Esophagus mucosa (tissue), 1 donor: ENCODE measurements around the gene WDR83. TPM values are rescaled to one million over a fixed set of nuclear protein-coding genes. Genes with fewer than 3 reads are reported as not detected.
"Not testable (repeated sequence)": the region's sequence is repeated elsewhere in the genome, so short reads cannot be mapped to it uniquely, and the experiment has no call there.

Experiments
- ATAC-seq: fragments of 200-7000 bp; cut with Tn5 transposase; one replicate; pipeline ENCODE4 v1.9.1; 2020
- total RNA-seq: library from RNA; stranded (reverse); gene quantifications from one replicate; pipeline ENCODE4 v1.2.4, GENCODE V29; 2023
- donor health status: DM: yes; HTN: yes; CAD: no.

The WDR83 gene
- total RNA-seq, 1 donor from 2014 or later, result 4.0 TPM

- ATAC-seq, result peak; percentile 30
Observed at GRCh38 chr19:12656899-12657571, 9.6 kb upstream of the WDR83 start.

- no peak for ATAC-seq
Observed at GRCh38 chr19:12657966-12658365, 8.6 kb upstream of the WDR83 start.

- no peak for ATAC-seq
Observed at GRCh38 chr19:12660980-12661379, 5.6 kb upstream of the WDR83 start.

- no peak for ATAC-seq
Observed at GRCh38 chr19:12664406-12665280, 2.0 kb upstream of the WDR83 start.

GRCh38 chr19:12665281-12665573, 1.4 kb upstream of the WDR83 start:
- ATAC-seq, result no peak

GRCh38 chr19:12665671-12666264, 839 bp upstream of the WDR83 start:
- peak; percentile 4 for ATAC-seq

GRCh38 chr19:12667731-12668302, 1.2 kb downstream of the WDR83 start:
- ATAC-seq, result no peak

- no peak for ATAC-seq
Observed at GRCh38 chr19:12668346-12668745, 1.7 kb downstream of the WDR83 start.

GRCh38 chr19:12668932-12669269, 2.3 kb downstream of the WDR83 start:
- ATAC-seq, result peak; percentile 34

- peak; percentile 46 for ATAC-seq
Observed at GRCh38 chr19:12669270-12670158, 2.9 kb downstream of the WDR83 start.

- no peak for ATAC-seq
Observed at GRCh38 chr19:12670159-12670928, 3.7 kb downstream of the WDR83 start.

- no peak for ATAC-seq
Observed at GRCh38 chr19:12672744-12673143, 6.1 kb downstream of the WDR83 start.

- ATAC-seq, result no peak
Observed at GRCh38 chr19:12675399-12675798, 8.8 kb downstream of the WDR83 start.

GRCh38 chr19:12675940-12676339, 9.3 kb downstream of the WDR83 start:
- ATAC-seq, result no peak

- peak; percentile 53 for ATAC-seq
Observed at GRCh38 chr19:12676384-12676792, 9.8 kb downstream of the WDR83 start.

GRCh38 chr19:12676928-12677327, 10.3 kb downstream of the WDR83 start:
- no peak for ATAC-seq

GRCh38 chr19:12678039-12678438, 11.4 kb downstream of the WDR83 start:
- not testable (repeated sequence) for ATAC-seq

GRCh38 chr19:12680034-12680433, 13.4 kb downstream of the WDR83 start:
- ATAC-seq, result no peak

- peak; percentile 85 for ATAC-seq
Observed at GRCh38 chr19:12681074-12681987, 14.7 kb downstream of the WDR83 start, which contains the start of gene DHPS. Gene DHPS (minus strand): TSS chr19:12681880. CDS start chr19:12681766, 114 bp downstream.

GRCh38 chr19:12685831-12686230, 19.2 kb downstream of the WDR83 start:
- ATAC-seq, result no peak
